ENCODE data around the gene TFRC. TPM values are rescaled to one million over a fixed set of nuclear protein-coding genes. Genes with fewer than 3 reads are reported as not detected.
"Not testable (repeated sequence)": the region's sequence is repeated elsewhere in the genome, so short reads cannot be mapped to it uniquely, and the experiment has no call there.

The TFRC gene
- polyA plus RNA-seq, 3 donors: 6.6 to 43.1 (median 7.9) TPM

GRCh38 chr3:196008387-196008786 lies 73.5 kb downstream of the TFRC start:
- Histone ChIP-seq H4K20me1 (ENCODE audit: insufficient read depth, low read length) (no peaks in the 10 kb centered on the region), H3K4me3 (replicated peaks in 1 of 3; ENCODE audit: low read depth in 2 of 3, low read length in 3 of 3) (no peak overlapping the region), H3K4me2 (replicated peaks; ENCODE audit: extremely low read depth, low read length, poor library complexity, severe bottlenecking) (no peak overlapping the region), H3K9ac (ENCODE audit: insufficient read depth, low read length, poor library complexity, severe bottlenecking) (no peak overlapping the region), H3K9me3 (replicated peaks in 1 of 2; ENCODE audit: control insufficient read depth in 1 of 2, insufficient read depth in 1 of 2, low read length in 2 of 2) (no peaks in the 10 kb centered on the region), H3K36me3 (replicated peaks in 1 of 2; ENCODE audit: control insufficient read depth in 1 of 2, insufficient read depth in 2 of 2, low read length in 2 of 2) (no peaks in the 10 kb centered on the region), H3K4me1 (ENCODE audit: control insufficient read depth in 1 of 2, insufficient read depth in 2 of 2, low read length in 2 of 2) (no peaks in the 10 kb centered on the region), H2AFZ (ENCODE audit: insufficient read depth, low read depth, low read length, poor library complexity, severe bottlenecking) (no peak overlapping the region), H3K27me3 (ENCODE audit: control insufficient read depth in 2 of 2, insufficient read depth in 2 of 2, low read length in 2 of 2) (no peaks in the 10 kb centered on the region), H3K27ac (ENCODE audit: low read depth in 1 of 2, low read length in 2 of 2) (no peak overlapping the region), H3K79me2 (ENCODE audit: insufficient read depth, low read length) (no peaks in the 10 kb centered on the region)
- no peak for DNase-seq
- intact Hi-C loops (cut with micrococcal nuclease): no loop called here
- H3K27me3 Mint-ChIP-seq (ENCODE audit: low read depth in 3 of 3): peaks cover 0 to 11% (median 3%) of the 10 kb centered on the region in 3 donors
- no peak overlapping the region for H3K27ac Mint-ChIP-seq
- TF ChIP-seq, protein P1, sequence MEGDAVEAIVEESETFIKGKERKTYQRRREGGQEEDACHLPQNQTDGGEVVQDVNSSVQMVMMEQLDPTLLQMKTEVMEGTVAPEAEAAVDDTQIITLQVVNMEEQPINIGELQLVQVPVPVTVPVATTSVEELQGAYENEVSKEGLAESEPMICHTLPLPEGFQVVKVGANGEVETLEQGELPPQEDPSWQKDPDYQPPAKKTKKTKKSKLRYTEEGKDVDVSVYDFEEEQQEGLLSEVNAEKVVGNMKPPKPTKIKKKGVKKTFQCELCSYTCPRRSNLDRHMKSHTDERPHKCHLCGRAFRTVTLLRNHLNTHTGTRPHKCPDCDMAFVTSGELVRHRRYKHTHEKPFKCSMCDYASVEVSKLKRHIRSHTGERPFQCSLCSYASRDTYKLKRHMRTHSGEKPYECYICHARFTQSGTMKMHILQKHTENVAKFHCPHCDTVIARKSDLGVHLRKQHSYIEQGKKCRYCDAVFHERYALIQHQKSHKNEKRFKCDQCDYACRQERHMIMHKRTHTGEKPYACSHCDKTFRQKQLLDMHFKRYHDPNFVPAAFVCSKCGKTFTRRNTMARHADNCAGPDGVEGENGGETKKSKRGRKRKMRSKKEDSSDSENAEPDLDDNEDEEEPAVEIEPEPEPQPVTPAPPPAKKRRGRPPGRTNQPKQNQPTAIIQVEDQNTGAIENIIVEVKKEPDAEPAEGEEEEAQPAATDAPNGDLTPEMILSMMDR (IDR thresholded peaks at IDR 0.05): no peak
- no peaks in the 10 kb centered on the region for H3K4me1 Mint-ChIP-seq
- no peaks in the 10 kb centered on the region for H3K36me3 Mint-ChIP-seq
- WGBS (ENCODE audit: insufficient coverage): 95% methylated on average over 15 of the region's 18 CpGs
- H3K9me3 Mint-ChIP-seq: peaks cover 0 to 9% (median 7%) of the 10 kb centered on the region in 7 donors
- H3K4me3 Mint-ChIP-seq: no peak overlapping the region

GRCh38 chr3:196007744-196008335 lies 74.0 kb downstream of the TFRC start:
- WGBS (ENCODE audit: insufficient coverage): 43% methylated on average over 9 of the region's 11 CpGs
- Histone ChIP-seq H3K4me2 (replicated peaks; ENCODE audit: extremely low read depth, low read length, poor library complexity, severe bottlenecking) (no peak overlapping the region), H3K9me3 (replicated peaks in 1 of 2; ENCODE audit: control insufficient read depth in 1 of 2, insufficient read depth in 1 of 2, low read length in 2 of 2) (no peaks in the 10 kb centered on the region)

DNA sequence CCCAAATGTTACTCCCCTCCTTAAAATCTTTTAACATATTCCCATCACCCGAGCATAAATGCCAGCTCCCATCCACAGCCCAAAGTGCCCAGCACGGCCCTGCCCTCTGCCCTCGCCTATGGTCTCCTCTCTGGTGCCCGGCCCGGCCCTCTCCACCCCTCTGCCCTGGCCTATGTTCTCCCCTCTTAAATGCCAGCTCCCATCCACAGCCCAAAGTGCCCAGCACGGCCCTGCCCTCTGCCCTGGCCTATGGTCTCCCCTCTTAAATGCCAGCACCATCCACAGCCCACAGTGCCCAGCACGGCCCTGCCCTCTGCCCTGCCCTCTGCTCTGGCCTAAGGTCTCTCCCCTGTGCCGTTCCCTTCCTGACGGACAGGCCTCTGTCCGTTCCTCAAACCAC lies 76.6 kb downstream of the TFRC start:
- DNase-seq; H3K27ac ChIP-seq (ENCODE audit: low read depth in 1 of 2, low read length in 2 of 2); H3K79me2 ChIP-seq (ENCODE audit: insufficient read depth, low read length); H2AFZ ChIP-seq (ENCODE audit: insufficient read depth, low read depth, low read length, poor library complexity, severe bottlenecking); H4K20me1 ChIP-seq (ENCODE audit: insufficient read depth, low read length); intact Hi-C loops (cut with micrococcal nuclease); H3K4me3 ChIP-seq (replicated peaks in 1 of 3; ENCODE audit: low read depth in 2 of 3, low read length in 3 of 3); H3K27me3 ChIP-seq (ENCODE audit: control insufficient read depth in 2 of 2, insufficient read depth in 2 of 2, low read length in 2 of 2); H3K9ac ChIP-seq (ENCODE audit: insufficient read depth, low read length, poor library complexity, severe bottlenecking); H3K4me3 Mint-ChIP-seq; H3K36me3 ChIP-seq (replicated peaks in 1 of 2; ENCODE audit: control insufficient read depth in 1 of 2, insufficient read depth in 2 of 2, low read length in 2 of 2); H3K4me2 ChIP-seq (replicated peaks; ENCODE audit: extremely low read depth, low read length, poor library complexity, severe bottlenecking); H3K9me3 Mint-ChIP-seq; H3K4me1 ChIP-seq (ENCODE audit: control insufficient read depth in 1 of 2, insufficient read depth in 2 of 2, low read length in 2 of 2); H3K4me1 Mint-ChIP-seq; H3K36me3 Mint-ChIP-seq; H3K27ac Mint-ChIP-seq; H3K9me3 ChIP-seq (replicated peaks in 1 of 2; ENCODE audit: control insufficient read depth in 1 of 2, insufficient read depth in 1 of 2, low read length in 2 of 2): not testable (repeated sequence)
- H3K27me3 Mint-ChIP-seq (ENCODE audit: low read depth in 3 of 3): peaks cover 5 to 18% (median 11%) of the 10 kb centered on the region in 3 donors
- WGBS (ENCODE audit: insufficient coverage): 94% methylated on average over 6 of the region's 10 CpGs

More at GRCh38 chr3:196007744-196008335, 74.0 kb downstream of the TFRC start:
- H3K79me2 ChIP-seq (ENCODE audit: insufficient read depth, low read length): no peaks in the 10 kb centered on the region
- no peaks in the 10 kb centered on the region for H3K27me3 ChIP-seq (ENCODE audit: control insufficient read depth in 2 of 2, insufficient read depth in 2 of 2, low read length in 2 of 2)
- intact Hi-C loops (cut with micrococcal nuclease): no loop called here
- Mint-ChIP-seq H3K36me3 (no peaks in the 10 kb centered on the region), H3K27me3 (ENCODE audit: low read depth in 3 of 3) (peaks cover 0 to 11% (median 3%) of the 10 kb centered on the region in 3 donors), H3K4me3 (no peak overlapping the region), H3K9me3 (peaks cover 0 to 9% (median 7%) of the 10 kb centered on the region in 7 donors), H3K4me1 (no peaks in the 10 kb centered on the region), H3K27ac (no peak overlapping the region)
- H3K9ac ChIP-seq (ENCODE audit: insufficient read depth, low read length, poor library complexity, severe bottlenecking): no peak overlapping the region
- DNase-seq: no peak
- TF ChIP-seq, protein P1 (IDR thresholded peaks at IDR 0.05): no peak
- H2AFZ ChIP-seq (ENCODE audit: insufficient read depth, low read depth, low read length, poor library complexity, severe bottlenecking): no peak overlapping the region
- no peak overlapping the region for H3K27ac ChIP-seq (ENCODE audit: low read depth in 1 of 2, low read length in 2 of 2)
- no peaks in the 10 kb centered on the region for H4K20me1 ChIP-seq (ENCODE audit: insufficient read depth, low read length)
- no peaks in the 10 kb centered on the region for H3K4me1 ChIP-seq (ENCODE audit: control insufficient read depth in 1 of 2, insufficient read depth in 2 of 2, low read length in 2 of 2)
- H3K36me3 ChIP-seq (replicated peaks in 1 of 2; ENCODE audit: control insufficient read depth in 1 of 2, insufficient read depth in 2 of 2, low read length in 2 of 2): no peaks in the 10 kb centered on the region
- no peak overlapping the region for H3K4me3 ChIP-seq (replicated peaks in 1 of 3; ENCODE audit: low read depth in 2 of 3, low read length in 3 of 3)
